ENCODE measurements around the gene RABEP1. TPM values are rescaled to one million over a fixed set of nuclear protein-coding genes. Genes with fewer than 3 reads are reported as not detected.

RABEP1 gene
- total RNA-seq, 3 donors from 2014 or later (not counting 1 experiment from before 2014, with no cell fraction given): 44.1 to 64.0 (median 44.2) TPM

GRCh38 chr17:5241861-5242671 lies 40.0 kb upstream of the RABEP1 start:
- intact Hi-C loops (cut with micrococcal nuclease): loop anchor here (1.0 to 10.0 kb wide), 4 partner anchors 15 to 63 kb away; no protein-coding TSS in a partner anchor
- peak overlapping the region; percentile 94 to 96 for H3K27ac Mint-ChIP-seq

GRCh38 chr17:5247621-5248020 lies 34.5 kb upstream of the RABEP1 start:
- Mint-ChIP-seq H3K4me3 (no peak overlapping the region), H3K9me3 (no peaks in the 10 kb centered on the region), H3K4me1 (peaks cover 15 to 21% of the 10 kb centered on the region in 2 donors), H3K36me3 (no peaks in the 10 kb centered on the region), H3K27ac (no peak overlapping the region), H3K27me3 (ENCODE audit: low read depth in 2 of 2) (peaks cover 0 to 3% of the 10 kb centered on the region in 2 donors)
- peaks cover 11% of the 10 kb centered on the region for H3K4me1 ChIP-seq (ENCODE audit: control insufficient read depth, insufficient read depth, low read length)
- no peak overlapping the region for H3K4me3 ChIP-seq (ENCODE audit: low read length)
- H3K27ac ChIP-seq (ENCODE audit: low read length): no peak overlapping the region
- no peaks in the 10 kb centered on the region for H3K36me3 ChIP-seq (ENCODE audit: control insufficient read depth, insufficient read depth, low read length)
- ATAC-seq (no peak), DNase-seq (no peak)
- 93% methylated on average over 6 of the region's 8 CpGs for WGBS (ENCODE audit: insufficient coverage)
- no peaks in the 10 kb centered on the region for H3K27me3 ChIP-seq (ENCODE audit: control insufficient read depth, insufficient read depth, low read length)
- intact Hi-C loops (cut with micrococcal nuclease): loop anchor here (10.0 kb wide), 1 partner anchor 57 kb away; no protein-coding TSS in a partner anchor
- no peaks in the 10 kb centered on the region for H3K9me3 ChIP-seq (ENCODE audit: control insufficient read depth, insufficient read depth, low read length)
- no peak for TF ChIP-seq CTCF (IDR thresholded peaks at IDR 0.05)

More at GRCh38 chr17:5241861-5242671, 40.0 kb upstream of the RABEP1 start:
- H3K4me1 Mint-ChIP-seq: peaks cover 46 to 49% of the 10 kb centered on the region in 2 donors
- H3K4me3 ChIP-seq (ENCODE audit: low read length): no peak overlapping the region
- no peaks in the 10 kb centered on the region for H3K36me3 ChIP-seq (ENCODE audit: control insufficient read depth, insufficient read depth, low read length)
- peak; percentile 41 to 72 for DNase-seq
- peak overlapping the region; percentile 90 for H3K27ac ChIP-seq (ENCODE audit: low read length)
- peaks cover 50% of the 10 kb centered on the region for H3K4me1 ChIP-seq (ENCODE audit: control insufficient read depth, insufficient read depth, low read length)
- H3K9me3 ChIP-seq (ENCODE audit: control insufficient read depth, insufficient read depth, low read length): no peaks in the 10 kb centered on the region
- TF ChIP-seq CTCF (IDR thresholded peaks at IDR 0.05): no peak
- ATAC-seq: peak in 2 of 3 donors; percentile 58 to 81
- H3K27me3 Mint-ChIP-seq (ENCODE audit: low read depth in 2 of 2): no peaks in the 10 kb centered on the region
- H3K27me3 ChIP-seq (ENCODE audit: control insufficient read depth, insufficient read depth, low read length): no peaks in the 10 kb centered on the region
- 34% methylated on average over 9 of the region's 10 CpGs for WGBS (ENCODE audit: insufficient coverage)
- peak overlapping the region; percentile 88 for H3K4me3 Mint-ChIP-seq
- H3K9me3 Mint-ChIP-seq: no peaks in the 10 kb centered on the region
- no peaks in the 10 kb centered on the region for H3K36me3 Mint-ChIP-seq

- H3K36me3 Mint-ChIP-seq: no peaks in the 10 kb centered on the region
- peaks cover 7 to 11% of the 10 kb centered on the region in 2 donors for H3K4me1 Mint-ChIP-seq
- WGBS (ENCODE audit: insufficient coverage): 79% methylated on average over 22 of the region's 22 CpGs
- H3K9me3 Mint-ChIP-seq: no peaks in the 10 kb centered on the region
- DNase-seq: no peak
- no peak for TF ChIP-seq CTCF (IDR thresholded peaks at IDR 0.05)
- no peak overlapping the region for H3K4me3 ChIP-seq (ENCODE audit: low read length)
- H3K27ac ChIP-seq (ENCODE audit: low read length): no peak overlapping the region
- no peak for ATAC-seq
- H3K27ac Mint-ChIP-seq: no peak overlapping the region
- no peaks in the 10 kb centered on the region for H3K4me1 ChIP-seq (ENCODE audit: control insufficient read depth, insufficient read depth, low read length)
- intact Hi-C loops (cut with micrococcal nuclease): loop anchor here (1.0 to 10.0 kb wide), 2 partner anchors 56 to 190 kb away; partner anchors contain the start of gene C1QBP
- H3K27me3 ChIP-seq (ENCODE audit: control insufficient read depth, insufficient read depth, low read length): no peaks in the 10 kb centered on the region
- H3K4me3 Mint-ChIP-seq: no peak overlapping the region
- H3K27me3 Mint-ChIP-seq (ENCODE audit: low read depth in 2 of 2): peaks cover 0 to 3% of the 10 kb centered on the region in 2 donors
- no peaks in the 10 kb centered on the region for H3K9me3 ChIP-seq (ENCODE audit: control insufficient read depth, insufficient read depth, low read length)
- no peaks in the 10 kb centered on the region for H3K36me3 ChIP-seq (ENCODE audit: control insufficient read depth, insufficient read depth, low read length)
Measured at GRCh38 chr17:5248821-5249479, 33.1 kb upstream of the RABEP1 start.

Data from natural killer cell (primary cell).